Ishikawa (cell line): ENCODE data around the gene SGMS1.
A peak's percentile ranks its signal among the peaks of the same experiment; 100 is the strongest.

ENCODE experiments used
- CEBPB ChIP-seq: IDR thresholded peaks from 2 replicates; pipeline ENCODE4 v1.6.1; 2012
- CREB1 ChIP-seq: IDR thresholded peaks from 2 replicates; pipeline ENCODE4 v1.6.1; 2012; ENCODE audit warnings: low read depth
- EGR1 ChIP-seq: IDR thresholded peaks from 2 replicates; pipeline ENCODE4 v1.6.1; 2012
- EP300 ChIP-seq: IDR thresholded peaks from 2 replicates; pipeline ENCODE4 v1.6.1; 2012; ENCODE audit warnings: borderline replicate concordance
- FOXM1 ChIP-seq: IDR thresholded peaks from 2 replicates; pipeline ENCODE4 v1.6.1; 2012; ENCODE audit warnings: low read depth, borderline replicate concordance
- MAX ChIP-seq: IDR thresholded peaks from 2 replicates; pipeline ENCODE4 v1.6.1; 2012
- NFIC ChIP-seq: IDR thresholded peaks from 2 replicates; pipeline ENCODE4 v1.6.1; 2012
- RAD21 ChIP-seq: IDR thresholded peaks from 2 replicates; pipeline ENCODE4 v1.6.1; 2012; ENCODE audit warnings: low read depth
- REST ChIP-seq: IDR thresholded peaks from 2 replicates; pipeline ENCODE4 v1.6.1; 2012; ENCODE audit warnings: low read depth, mild to moderate bottlenecking
- TAF1 ChIP-seq: IDR thresholded peaks from 2 replicates; pipeline ENCODE4 v1.6.1; 2012; ENCODE audit warnings: low read depth, mild to moderate bottlenecking
- TCF12 ChIP-seq: IDR thresholded peaks from 2 replicates; pipeline ENCODE4 v1.6.1; 2012; ENCODE audit warnings: low read depth
- TEAD4 ChIP-seq: IDR thresholded peaks from 2 replicates; pipeline ENCODE4 v1.6.1; 2012
- USF1 ChIP-seq: IDR thresholded peaks from 2 replicates; pipeline ENCODE4 v1.6.1; 2012
- YY1 ChIP-seq: IDR thresholded peaks from 2 replicates; pipeline ENCODE4 v1.6.1; 2012; ENCODE audit warnings: low read depth
- ZBTB7A ChIP-seq: IDR thresholded peaks from 2 replicates; pipeline ENCODE4 v1.6.1; 2012; ENCODE audit warnings: low read depth

The SGMS1 gene

GRCh38 chr10:50586740-50587088, 37.0 kb downstream of the SGMS1 start:
- TF ChIP-seq MAX (no peak), TAF1 (no peak), REST (no peak), CEBPB (no peak), USF1 (no peak), RAD21 (no peak), ZBTB7A (no peak), EP300 (no peak), TEAD4 (no peak), TCF12 (no peak), CREB1 (no peak), NFIC (no peak), FOXM1 (no peak), YY1 (no peak), EGR1 (no peak)

DNA sequence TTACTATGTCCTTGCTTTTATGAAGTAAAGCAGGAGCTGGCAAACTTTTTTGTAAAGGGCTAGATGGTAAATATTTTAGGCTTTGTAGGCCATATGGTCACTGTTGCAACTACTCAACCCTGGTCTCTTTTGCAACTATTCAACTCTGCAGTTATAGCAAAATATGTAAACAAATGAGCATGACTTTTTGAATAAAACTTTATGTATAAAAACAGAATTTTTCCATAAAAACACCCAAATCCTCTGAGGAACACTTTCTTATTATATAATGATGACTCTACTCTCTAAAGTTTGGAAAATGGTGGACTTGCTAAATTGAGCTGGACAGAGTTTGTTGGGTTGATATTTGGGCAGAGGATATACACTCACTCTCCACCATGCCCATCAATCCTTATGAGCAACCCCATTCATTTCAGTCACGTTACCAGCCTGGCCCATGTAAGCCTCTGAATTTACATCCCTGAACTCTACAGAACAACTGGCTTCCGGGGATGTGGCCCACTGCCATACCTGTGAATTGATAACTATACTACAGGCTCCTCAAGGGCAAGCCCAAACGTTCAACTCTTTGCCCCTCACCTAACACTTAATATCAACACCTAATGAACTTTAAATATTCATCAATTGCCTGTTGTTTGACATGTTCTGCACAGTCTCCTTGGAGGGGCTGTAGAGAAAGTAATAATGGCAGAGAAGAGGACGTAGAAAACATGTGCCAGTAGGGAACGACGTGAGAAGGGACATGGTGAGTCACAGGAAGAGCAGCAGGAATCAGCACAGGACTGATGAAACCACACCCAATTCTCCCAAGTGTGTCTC, 37.6 kb downstream of the SGMS1 start:
- TF ChIP-seq CEBPB (no peak), REST (no peak), TCF12 (no peak), NFIC (no peak), EGR1 (no peak), MAX (no peak), TAF1 (no peak), FOXM1 (no peak), TEAD4 (no peak), CREB1 (no peak), EP300 (no peak), ZBTB7A (no peak), USF1 (no peak), YY1 (no peak), RAD21 (no peak)

DNA sequence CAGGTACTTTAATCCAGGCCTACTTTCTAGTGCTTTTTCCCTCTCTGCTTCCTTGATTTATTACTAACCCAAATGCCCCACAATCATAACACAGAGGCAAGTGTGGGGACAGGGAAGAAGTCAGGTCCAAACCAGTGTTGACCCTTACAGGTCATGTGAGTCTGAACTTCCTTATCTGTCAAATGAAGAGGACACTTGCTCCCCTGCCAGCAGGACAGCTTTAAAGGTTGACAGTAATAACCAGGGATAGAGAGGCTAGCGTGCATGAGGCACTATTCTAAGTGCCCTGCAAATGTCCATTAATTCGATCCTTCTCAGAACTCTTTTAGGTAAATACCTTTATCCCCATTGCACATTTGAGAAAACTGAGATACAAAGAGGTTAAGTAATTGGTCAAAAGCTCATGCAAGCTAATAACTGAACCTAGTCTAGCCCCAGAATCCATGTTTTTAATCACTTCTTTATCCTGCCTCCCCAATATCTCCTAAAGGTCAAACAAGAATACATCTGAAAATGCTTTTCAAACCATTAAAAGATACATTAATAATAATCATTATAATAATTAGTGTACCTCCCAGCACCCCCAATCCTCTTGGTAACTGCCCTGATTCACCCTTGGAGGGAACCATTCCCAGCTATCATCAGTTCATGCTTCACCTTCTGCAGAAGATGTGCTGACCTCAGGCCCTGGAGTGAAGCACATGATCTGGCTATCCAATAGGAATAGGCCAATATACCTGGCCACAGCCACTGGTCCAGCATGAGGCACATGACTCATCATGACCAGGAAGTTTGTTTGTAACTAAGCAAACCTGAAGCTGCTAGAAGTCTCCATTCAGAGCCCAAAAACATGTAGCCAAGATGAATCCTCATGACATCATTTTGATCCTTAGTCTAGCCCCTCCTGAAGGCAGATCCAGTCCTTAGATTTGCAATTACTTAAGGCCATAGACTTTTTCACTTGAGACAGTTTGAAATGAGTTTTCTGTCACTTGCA, 40.7 kb downstream of the SGMS1 start:
- TF ChIP-seq TEAD4 (no peak), USF1 (peak; percentile 72)

GRCh38 chr10:50582046-50582445, 41.7 kb downstream of the SGMS1 start:
- no peak for TF ChIP-seq CREB1
- no peak for TF ChIP-seq TCF12
- TF ChIP-seq ZBTB7A: no peak
- TF ChIP-seq MAX: no peak
- TF ChIP-seq YY1: no peak
- no peak for TF ChIP-seq EP300
- no peak for TF ChIP-seq CEBPB
- TF ChIP-seq FOXM1: no peak
- TF ChIP-seq NFIC: no peak
- TF ChIP-seq TEAD4: no peak
- no peak for TF ChIP-seq RAD21
